T-helper 1 cell treated with Interleukin-12 subunit alpha and Interleukin-12 subunit beta and Interleukin-4 antibody, amounts not matched to agents 30 ng/mL and 1 ng/mL, for 36 hours (primary cell): ENCODE data around the gene ACTL8. TPM values are rescaled to one million over a fixed set of nuclear protein-coding genes. Genes with fewer than 3 reads are reported as not detected.
"Not testable (repeated sequence)": the region's sequence is repeated elsewhere in the genome, so short reads cannot be mapped to it uniquely, and the experiment has no call there.

Source experiments
- intact Hi-C: fragments of 100-400 bp; cut with micrococcal nuclease; formaldehyde crosslinking; loops from one replicate; pipeline ENCODE4 v1.15.1; 2024
- total RNA-seq: library from RNA; stranded (reverse); gene quantifications from 2 replicates; pipeline ENCODE4 v1.2.3, GENCODE V29; 2022

The ACTL8 gene
- total RNA-seq, 1 donor from 2014 or later: not detected

DNA sequence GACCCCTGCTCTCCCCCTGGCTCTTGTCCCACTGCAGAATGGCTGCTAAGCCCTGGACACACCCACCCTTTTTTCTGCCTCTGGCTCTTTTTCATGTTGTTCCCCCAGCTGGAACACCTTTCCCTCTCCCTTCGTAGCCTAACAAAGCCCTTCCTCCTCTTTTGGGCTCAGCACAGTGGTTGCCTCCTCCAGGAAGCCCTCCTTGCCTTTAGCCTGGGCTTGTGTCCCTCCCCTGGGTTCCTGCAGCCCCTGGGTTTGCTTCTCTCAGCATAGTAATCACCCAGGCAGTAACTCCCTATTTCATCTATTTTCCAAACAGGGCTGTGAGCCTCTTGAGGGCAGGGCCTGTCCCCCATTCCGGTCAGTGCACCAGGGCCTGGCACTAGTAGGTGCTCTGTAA lies 19.8 kb upstream of the ACTL8 start:
- intact Hi-C loops: no loop called here

- intact Hi-C loops: no loop called here
Observed at GRCh38 chr1:17735793-17736192, 19.3 kb upstream of the ACTL8 start.

DNA sequence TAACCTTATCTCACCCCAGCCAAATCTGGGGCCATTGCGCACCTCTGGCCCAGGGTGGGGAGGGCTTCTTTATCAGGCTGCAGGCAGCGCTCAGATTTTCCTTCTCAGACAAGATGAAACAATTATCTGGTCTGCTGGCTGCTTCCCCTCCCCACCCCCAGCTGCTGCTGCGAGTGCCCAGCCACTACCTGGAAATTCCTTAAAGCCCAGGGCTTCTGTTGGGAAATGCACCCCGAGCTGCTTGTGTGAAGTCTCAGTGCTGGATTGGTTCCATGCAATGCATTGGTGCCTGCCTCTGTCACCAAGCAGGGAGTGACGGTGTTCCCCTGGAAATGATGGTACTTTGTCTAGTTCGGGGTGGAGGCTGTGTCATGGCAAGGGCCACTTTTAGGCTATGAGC lies 18.5 kb upstream of the ACTL8 start:
- intact Hi-C loops: no loop called here

DNA sequence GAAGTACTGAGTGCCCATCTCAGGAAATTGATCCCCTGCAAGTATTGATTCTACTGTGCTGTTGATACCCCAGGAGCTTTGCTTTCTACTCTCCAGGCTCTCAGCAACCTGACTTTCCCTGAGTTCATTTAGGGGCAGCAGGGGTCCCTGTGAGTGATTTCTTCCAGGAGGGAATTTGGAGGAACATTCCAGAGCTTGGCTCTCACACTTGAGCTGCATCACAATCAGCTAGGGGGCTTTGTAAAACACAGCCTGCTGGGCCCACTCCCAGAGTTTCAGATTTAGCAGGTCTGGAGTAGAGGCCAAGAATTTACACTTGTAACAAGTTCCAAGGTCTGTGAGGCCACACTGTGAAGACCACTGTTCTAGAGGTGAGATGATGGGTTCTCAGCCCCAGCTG lies 16.1 kb upstream of the ACTL8 start:
- intact Hi-C loops: no loop called here

DNA sequence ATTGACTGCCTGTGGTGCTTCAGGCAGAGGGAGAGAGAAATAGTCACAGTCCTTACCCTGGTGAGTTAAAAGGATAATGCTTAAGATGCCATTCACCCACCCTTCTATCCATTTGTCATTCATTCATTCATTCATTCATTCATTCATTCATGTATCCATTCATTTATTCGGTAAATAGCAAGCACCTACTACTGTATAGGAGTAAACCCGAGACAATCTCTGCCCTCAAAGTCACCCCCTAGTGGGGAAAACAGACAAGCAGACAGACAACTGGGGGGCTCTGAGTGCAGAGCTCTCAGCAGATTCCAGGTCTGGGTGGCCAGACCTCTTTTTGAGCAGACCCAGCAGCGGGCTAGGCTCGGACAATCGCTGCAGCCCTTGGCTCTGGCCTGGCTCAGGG lies 14.1 kb upstream of the ACTL8 start:
- intact Hi-C loops: no loop called here

- intact Hi-C loops: no loop called here
Observed at GRCh38 chr1:17742583-17742982, 12.6 kb upstream of the ACTL8 start.

GRCh38 chr1:17743008-17743647 lies 12.0 kb upstream of the ACTL8 start:
- intact Hi-C loops: no loop called here

DNA sequence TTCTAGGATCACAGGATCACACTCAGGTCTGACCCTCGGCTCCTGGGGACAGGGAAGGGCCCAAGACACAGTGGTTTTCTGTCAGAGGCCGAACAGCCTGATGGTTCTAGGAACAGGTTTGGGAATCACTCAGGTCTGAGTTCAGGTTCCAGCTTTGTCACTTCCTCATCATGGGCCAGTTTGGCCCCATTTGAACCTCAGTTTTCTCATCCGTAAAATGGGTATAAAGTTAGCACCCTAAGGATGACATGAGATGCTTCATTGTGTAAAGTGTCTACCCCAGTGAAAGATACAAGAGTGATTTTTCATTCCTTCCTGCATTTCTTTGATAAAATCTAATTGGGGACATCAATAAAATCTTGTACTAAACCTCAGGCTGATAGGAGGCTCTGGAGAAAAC lies 11.2 kb upstream of the ACTL8 start:
- intact Hi-C loops: no loop called here

DNA sequence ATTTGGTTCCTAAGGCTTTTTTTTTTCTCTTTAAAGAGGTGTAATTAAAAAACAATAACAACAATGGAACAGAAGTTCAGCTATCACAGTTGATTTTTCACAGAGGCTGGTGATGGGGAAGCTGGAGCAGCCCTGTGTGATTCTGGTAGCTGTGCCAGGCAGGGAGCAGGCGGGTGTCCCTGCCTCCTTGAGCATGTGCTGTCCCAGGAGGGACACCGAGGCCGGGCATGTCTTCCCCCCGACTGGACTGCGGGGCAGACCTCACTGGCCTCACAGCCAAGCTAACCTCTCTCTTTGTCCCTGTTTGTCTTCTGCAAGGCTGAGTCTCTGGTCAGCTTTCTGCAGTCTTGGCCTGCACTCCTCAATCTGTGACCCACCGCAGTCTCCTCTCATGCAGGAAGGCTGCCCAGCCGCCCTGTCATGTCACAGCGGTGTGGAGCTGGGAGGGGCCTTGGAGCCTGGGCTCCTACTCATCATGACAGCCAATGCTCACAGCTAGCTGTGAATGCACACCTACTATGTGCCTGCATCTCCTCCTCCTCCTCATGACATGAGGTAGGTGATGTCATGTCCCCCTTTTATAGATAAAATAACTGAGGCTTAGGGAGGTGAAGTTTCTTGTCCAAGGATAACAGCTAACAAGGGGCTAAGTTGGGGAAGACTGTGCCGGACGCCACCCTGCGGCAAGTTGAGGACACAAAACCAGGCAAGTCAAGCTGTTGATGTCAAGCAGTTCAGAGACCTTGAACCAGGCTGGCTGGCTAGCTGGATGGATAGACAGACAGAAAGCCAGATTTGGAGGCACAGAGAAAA lies 10.3 kb upstream of the ACTL8 start:
- intact Hi-C loops: no loop called here

GRCh38 chr1:17745479-17745955 lies 9.6 kb upstream of the ACTL8 start:
- intact Hi-C loops: no loop called here

- intact Hi-C loops: not testable (repeated sequence)
Observed at GRCh38 chr1:17746281-17746680, 8.9 kb upstream of the ACTL8 start.

DNA sequence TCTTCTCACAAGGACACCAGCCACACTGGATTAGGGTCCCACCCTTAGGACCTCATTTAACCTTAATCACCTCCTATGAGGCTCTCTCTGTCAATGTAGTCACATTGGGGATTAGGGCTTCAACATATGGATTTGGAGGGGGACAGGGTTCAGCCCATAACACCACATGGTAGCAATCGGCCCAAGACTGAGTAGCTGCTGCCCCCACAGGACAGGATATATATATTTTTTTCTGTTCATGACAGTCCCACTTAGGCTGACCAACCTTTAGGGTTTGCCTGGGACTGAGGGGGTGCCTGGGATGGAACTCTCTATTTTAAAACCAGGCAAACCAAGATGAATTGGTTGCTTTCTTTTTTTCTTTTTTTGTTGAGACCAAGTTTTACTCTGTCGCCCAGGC lies 8.2 kb upstream of the ACTL8 start:
- intact Hi-C loops: no loop called here

DNA sequence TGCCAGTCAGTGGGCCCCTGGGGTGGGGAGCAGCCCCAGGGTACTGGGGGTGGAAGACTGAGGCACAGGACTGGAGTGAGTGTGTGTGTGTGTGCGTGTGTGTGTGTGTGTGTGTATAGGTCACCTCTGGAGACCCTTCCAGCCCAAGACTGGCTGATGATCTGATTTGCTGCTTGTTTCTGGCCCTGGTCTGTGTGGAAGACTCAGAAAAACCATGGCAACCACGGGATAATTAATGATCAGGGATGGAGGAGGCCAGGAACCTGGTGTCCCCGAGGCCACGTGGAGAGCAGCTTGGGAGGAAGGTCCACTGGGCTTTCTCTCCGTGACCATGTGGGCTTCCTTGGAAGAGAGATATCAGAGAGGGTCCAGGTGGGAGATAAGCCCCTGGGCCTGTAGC lies 4.8 kb upstream of the ACTL8 start:
- intact Hi-C loops: no loop called here

- intact Hi-C loops: no loop called here
Observed at GRCh38 chr1:17752356-17752755, 2.8 kb upstream of the ACTL8 start.

GRCh38 chr1:17757426-17757825 lies 2.3 kb downstream of the ACTL8 start:
- intact Hi-C loops: no loop called here

- intact Hi-C loops: no loop called here
Observed at GRCh38 chr1:17759114-17759513, 4.0 kb downstream of the ACTL8 start.

- intact Hi-C loops: no loop called here
Observed at GRCh38 chr1:17762313-17762712, 7.2 kb downstream of the ACTL8 start.

- intact Hi-C loops: no loop called here
Observed at GRCh38 chr1:17763417-17763816, 8.3 kb downstream of the ACTL8 start.

DNA sequence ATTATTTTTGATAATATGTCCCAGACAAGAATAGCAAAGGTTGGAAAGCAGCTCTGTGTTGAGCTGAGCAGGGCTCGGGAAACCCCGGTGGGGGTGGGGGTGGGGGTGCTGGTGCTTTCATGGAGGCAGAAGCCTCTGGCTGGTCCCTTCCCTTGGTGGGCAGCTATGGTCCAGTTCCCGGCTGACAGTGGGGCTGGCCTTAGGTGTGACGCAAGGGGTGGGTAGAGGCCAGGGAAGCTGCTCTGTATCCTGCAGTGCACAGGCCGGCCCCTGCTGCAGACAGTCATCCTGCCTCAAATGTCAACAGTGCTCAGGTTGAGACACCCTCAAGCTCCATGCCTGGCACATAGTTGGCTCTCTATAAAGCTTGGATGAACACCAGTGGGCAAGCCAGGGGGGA lies 8.9 kb downstream of the ACTL8 start:
- intact Hi-C loops: no loop called here

DNA sequence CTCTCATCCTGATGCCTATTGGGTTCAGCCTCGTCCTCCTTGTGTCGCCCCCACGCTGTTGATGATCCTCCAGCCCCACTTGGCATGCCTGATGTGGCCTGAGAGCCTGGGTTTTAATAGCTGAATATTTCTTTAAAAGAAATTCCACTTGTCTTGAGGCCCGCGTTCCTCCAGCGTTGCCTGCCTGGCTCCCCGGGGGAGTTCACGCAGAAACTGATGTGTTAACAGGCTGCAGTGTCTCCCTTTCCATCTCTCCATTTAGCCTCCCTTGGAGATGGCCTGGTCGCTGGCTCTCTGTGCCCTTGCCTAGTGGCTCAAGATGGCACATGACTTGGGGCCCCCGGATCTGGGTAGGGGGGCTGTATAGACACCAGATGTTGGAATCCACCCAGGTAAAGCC lies 9.5 kb downstream of the ACTL8 start:
- intact Hi-C loops: no loop called here

DNA sequence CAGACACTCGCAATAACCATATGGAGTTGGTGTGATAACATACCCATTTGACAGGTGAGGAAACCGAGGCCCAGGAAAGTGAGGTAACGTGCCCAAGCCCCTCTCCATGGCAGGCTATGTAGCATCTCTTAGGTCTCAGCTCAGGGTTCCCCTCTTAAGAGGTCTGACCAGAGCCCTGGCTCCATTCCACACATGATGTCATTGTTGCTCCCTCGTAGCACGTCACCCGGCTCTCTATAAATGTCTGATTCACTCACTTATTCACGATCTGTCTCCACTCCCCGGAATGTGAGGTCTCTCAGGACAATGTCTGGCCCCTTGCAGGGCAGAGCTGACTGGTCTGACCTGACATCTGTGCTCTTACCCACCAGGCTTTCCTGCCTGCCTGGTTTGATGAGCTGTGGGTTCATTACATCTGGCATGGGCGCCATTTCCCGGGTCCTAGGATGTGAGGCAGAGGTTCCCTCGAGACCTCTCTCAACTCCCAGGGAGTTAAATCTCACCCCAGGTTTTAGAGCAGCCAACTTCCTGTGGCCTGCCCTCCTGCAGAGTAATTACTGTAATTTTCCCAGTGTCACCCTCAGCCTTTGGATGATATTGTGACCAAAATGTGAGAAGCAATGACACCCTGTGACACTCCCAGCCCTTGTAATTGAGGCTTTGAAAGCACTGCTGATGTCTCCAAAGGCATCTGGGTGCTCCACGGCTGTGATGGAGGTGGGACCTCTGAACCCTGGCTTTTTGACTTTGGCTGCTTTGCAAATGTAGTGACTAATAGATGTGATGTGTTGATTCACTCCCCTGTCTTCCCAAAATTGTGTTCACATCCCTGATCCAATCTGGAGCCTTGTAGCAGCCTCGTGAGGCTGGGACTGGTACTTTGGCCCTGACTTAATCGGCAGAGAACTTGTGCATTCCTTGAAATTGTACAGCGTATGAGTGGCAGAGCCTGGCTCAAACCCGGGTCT lies 10.6 kb downstream of the ACTL8 start:
- intact Hi-C loops: no loop called here
